ENCODE results near the gene TMEM51. TPM values are rescaled to one million over a fixed set of nuclear protein-coding genes. Genes with fewer than 3 reads are reported as not detected.

The TMEM51 gene
- total RNA-seq, 2 donors from 2014 or later, result 26.5 to 36.9 TPM

DNA sequence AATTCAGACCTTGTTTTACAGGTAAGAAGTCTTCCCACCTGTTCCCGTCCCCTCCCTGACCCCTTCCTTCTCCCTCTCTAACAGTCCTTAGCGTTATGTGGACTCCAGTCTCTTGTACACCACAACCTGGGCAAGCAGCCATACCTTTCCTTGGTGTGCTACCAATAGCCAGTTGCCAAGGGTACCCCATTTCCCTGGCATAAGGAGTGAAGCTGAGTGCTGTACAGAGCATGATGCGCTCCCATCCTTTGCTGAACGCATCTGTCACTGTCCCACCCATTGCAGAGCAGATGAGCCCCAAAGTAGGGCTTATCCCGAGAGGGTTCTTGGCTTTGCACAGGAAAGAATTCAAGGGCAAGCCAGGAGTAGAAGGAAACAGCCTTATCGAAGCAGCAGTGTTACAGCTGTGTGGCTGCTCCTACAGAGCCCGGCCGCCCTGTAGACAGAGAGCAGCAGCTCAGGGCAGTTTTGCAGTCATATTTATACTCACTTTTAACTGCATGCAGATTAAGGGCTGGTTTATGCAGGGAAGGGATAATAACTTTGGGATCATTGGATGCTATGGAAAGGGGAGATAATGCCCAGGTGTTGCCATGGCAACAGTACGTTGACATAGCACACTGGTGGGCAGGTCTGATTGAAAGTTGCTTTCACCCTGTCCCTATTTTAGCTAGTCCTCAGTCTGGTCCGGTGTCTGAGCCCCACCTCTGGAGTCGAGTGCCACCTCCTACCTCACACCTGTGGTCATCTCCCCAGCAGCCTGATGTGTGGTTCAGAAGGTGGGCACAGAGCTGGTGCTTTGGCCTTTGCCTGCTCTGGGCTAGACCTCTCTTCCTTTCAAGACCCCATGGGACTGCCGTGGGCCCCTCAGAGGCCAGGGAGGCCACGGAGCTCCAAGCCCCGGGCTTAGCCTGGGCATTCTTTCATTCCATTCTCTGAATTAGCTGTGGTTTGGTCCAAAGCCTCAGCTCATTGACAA, 98.6 kb downstream of the TMEM51 start:
- ATAC-seq, result no peak
- peaks cover 15% of the 10 kb centered on the region for H3K4me1 ChIP-seq
- peak in 1 of 4 donors; percentile 39 for DNase-seq
- no peak overlapping the region for H3K27ac ChIP-seq
- no peak overlapping the region for H3K4me3 ChIP-seq
- no peaks in the 10 kb centered on the region for H3K36me3 ChIP-seq (replicated peaks in 1 of 2; ENCODE audit: insufficient read depth in 1 of 2, low read depth in 2 of 2)
- no peaks in the 10 kb centered on the region for H3K27me3 ChIP-seq
- no peaks in the 10 kb centered on the region for H3K9me3 ChIP-seq
- intact Hi-C loops (cut with DNase I), result no loop called here
- 71 to 78% methylated on average over 12 to 14 of the region's 14 CpGs for WGBS, 2 donors
- TF ChIP-seq POLR2A (IDR thresholded peaks at IDR 0.05), result no peak
- TF ChIP-seq, protein P1, sequence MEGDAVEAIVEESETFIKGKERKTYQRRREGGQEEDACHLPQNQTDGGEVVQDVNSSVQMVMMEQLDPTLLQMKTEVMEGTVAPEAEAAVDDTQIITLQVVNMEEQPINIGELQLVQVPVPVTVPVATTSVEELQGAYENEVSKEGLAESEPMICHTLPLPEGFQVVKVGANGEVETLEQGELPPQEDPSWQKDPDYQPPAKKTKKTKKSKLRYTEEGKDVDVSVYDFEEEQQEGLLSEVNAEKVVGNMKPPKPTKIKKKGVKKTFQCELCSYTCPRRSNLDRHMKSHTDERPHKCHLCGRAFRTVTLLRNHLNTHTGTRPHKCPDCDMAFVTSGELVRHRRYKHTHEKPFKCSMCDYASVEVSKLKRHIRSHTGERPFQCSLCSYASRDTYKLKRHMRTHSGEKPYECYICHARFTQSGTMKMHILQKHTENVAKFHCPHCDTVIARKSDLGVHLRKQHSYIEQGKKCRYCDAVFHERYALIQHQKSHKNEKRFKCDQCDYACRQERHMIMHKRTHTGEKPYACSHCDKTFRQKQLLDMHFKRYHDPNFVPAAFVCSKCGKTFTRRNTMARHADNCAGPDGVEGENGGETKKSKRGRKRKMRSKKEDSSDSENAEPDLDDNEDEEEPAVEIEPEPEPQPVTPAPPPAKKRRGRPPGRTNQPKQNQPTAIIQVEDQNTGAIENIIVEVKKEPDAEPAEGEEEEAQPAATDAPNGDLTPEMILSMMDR (IDR thresholded peaks at IDR 0.05), result no peak

DNA sequence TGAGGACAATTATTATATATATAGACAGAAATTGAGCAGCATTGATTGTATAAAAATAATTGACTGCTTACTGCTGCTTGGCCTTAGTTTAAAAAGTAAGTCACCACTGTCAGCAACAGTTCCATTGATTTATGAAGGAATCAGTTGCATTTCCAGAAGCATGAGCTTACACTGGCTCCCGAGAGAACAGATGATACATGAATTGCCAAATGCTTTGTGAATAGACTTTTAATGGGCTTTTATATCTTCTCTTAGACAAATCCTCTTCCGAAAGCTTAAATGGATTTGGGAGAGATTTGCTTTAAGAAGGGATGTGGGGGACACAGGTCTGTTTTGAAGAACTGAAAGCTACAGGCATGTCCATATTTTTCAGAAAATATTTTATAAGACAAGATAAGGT, 101.0 kb downstream of the TMEM51 start:
- DNase-seq (no peak), ATAC-seq (no peak)
- no peak for TF ChIP-seq POLR2A (IDR thresholded peaks at IDR 0.05)
- TF ChIP-seq, protein P1 (IDR thresholded peaks at IDR 0.05), result no peak
- H3K9me3 ChIP-seq, result no peaks in the 10 kb centered on the region
- intact Hi-C loops (cut with DNase I), result no loop called here
- peaks cover 9% of the 10 kb centered on the region for H3K4me1 ChIP-seq
- 42 to 57% methylated on average over 2 of the region's 2 CpGs for WGBS, 2 donors
- no peaks in the 10 kb centered on the region for H3K36me3 ChIP-seq (replicated peaks in 1 of 2; ENCODE audit: insufficient read depth in 1 of 2, low read depth in 2 of 2)
- no peak overlapping the region for H3K27ac ChIP-seq
- H3K27me3 ChIP-seq, result no peaks in the 10 kb centered on the region
- no peak overlapping the region for H3K4me3 ChIP-seq

DNA sequence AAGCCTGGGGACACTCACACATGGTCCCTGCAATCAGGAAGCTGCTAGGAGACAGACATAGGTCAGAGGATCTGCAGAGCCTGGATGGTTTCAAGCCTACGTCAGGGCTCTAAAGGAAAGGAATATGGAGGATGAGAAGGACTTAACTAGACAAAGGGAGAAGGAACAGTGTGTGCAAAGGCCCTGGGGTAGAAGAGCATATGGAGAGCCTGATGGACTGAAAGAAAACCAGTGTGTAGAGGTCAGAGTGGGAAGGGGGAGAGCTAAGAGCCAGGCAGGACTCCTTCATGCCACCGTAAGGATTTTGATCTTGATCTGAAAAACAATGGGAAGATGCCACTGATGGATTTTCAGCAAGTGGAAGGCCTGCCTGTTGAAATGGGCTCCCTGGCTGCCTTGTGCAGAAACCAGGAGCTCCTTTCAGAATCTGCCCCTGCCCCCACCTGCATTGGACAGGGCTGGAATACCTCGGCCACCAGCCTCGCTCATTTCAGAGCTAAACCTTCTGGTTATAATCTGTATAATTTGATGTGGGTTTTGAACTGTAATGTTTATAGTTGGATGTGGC, 102.1 kb downstream of the TMEM51 start:
- ATAC-seq, result no peak
- WGBS, 2 donors, result 82 to 96% methylated on average over 4 of the region's 4 CpGs
- no peak overlapping the region for H3K27ac ChIP-seq
- peaks cover 20% of the 10 kb centered on the region for H3K4me1 ChIP-seq
- DNase-seq, result no peak
- TF ChIP-seq, protein P1 (IDR thresholded peaks at IDR 0.05), result no peak
- TF ChIP-seq POLR2A (IDR thresholded peaks at IDR 0.05), result no peak
- H3K4me3 ChIP-seq, result no peak overlapping the region
- no peaks in the 10 kb centered on the region for H3K36me3 ChIP-seq (replicated peaks in 1 of 2; ENCODE audit: insufficient read depth in 1 of 2, low read depth in 2 of 2)
- H3K27me3 ChIP-seq, result no peaks in the 10 kb centered on the region
- no peaks in the 10 kb centered on the region for H3K9me3 ChIP-seq
- intact Hi-C loops (cut with DNase I), result no loop called here

DNA sequence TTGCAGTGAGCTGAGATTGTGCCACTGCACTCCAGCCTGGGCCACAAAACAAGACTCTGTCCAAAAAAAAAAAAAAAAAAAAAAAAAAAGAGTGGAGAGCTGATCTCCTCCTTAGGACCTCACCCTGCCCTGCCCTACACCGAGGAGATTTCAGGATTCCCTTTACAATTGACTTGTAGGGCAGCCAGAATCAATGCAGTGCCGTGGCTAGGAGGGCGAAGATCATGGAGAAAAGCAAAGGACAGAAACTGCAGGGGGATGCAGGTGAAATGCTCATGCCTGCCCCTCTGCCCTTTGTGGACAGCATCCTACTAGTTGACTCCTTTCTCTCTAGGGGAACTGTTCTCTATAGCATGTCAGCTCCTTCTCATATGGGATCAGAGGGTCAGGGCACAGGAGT, 103.0 kb downstream of the TMEM51 start:
- no peak for ATAC-seq
- H3K9me3 ChIP-seq, result no peaks in the 10 kb centered on the region
- intact Hi-C loops (cut with DNase I), result no loop called here
- H3K36me3 ChIP-seq (replicated peaks in 1 of 2; ENCODE audit: insufficient read depth in 1 of 2, low read depth in 2 of 2), result no peaks in the 10 kb centered on the region
- no peaks in the 10 kb centered on the region for H3K27me3 ChIP-seq
- 83 to 93% methylated on average over 3 of the region's 3 CpGs for WGBS, 2 donors
- H3K27ac ChIP-seq, result no peak overlapping the region
- no peak for DNase-seq
- H3K4me1 ChIP-seq, result peaks cover 30% of the 10 kb centered on the region
- TF ChIP-seq, protein P1 (IDR thresholded peaks at IDR 0.05), result no peak
- TF ChIP-seq POLR2A (IDR thresholded peaks at IDR 0.05), result no peak
- no peak overlapping the region for H3K4me3 ChIP-seq

Data from body of pancreas (tissue), 4 donors.